ENCODE data around the gene AKAP6. TPM values are rescaled to one million over a fixed set of nuclear protein-coding genes. Genes with fewer than 3 reads are reported as not detected.

Gene AKAP6
- total RNA-seq, 1 experiment from 2014 or later, result 2.1 TPM

- no peak for DNase-seq (ENCODE audit: low read depth)
These were observed 377.8 kb downstream of the AKAP6 start for GRCh38 chr14:32706721-32707519.

- DNase-seq (ENCODE audit: low read depth), result no peak
These were observed 378.8 kb downstream of the AKAP6 start for GRCh38 chr14:32707742-32708500.

- DNase-seq (ENCODE audit: low read depth), result peak; percentile 74
These were observed 379.9 kb downstream of the AKAP6 start for GRCh38 chr14:32709027-32709426.

- DNase-seq (ENCODE audit: low read depth), result peak; percentile 66
These were observed 381.2 kb downstream of the AKAP6 start for GRCh38 chr14:32710231-32710671.

GRCh38 chr14:32710731-32711680, 381.9 kb downstream of the AKAP6 start:
- peak; percentile 59 for DNase-seq (ENCODE audit: low read depth)

GRCh38 chr14:32713856-32714255, 384.8 kb downstream of the AKAP6 start:
- no peak for DNase-seq (ENCODE audit: low read depth)

- DNase-seq (ENCODE audit: low read depth), result no peak
These were observed 390.5 kb downstream of the AKAP6 start for GRCh38 chr14:32719601-32720000.

GRCh38 chr14:32720927-32721326, 391.8 kb downstream of the AKAP6 start:
- peak; percentile 3 for DNase-seq (ENCODE audit: low read depth)

GRCh38 chr14:32722631-32723183, 393.6 kb downstream of the AKAP6 start:
- no peak for DNase-seq (ENCODE audit: low read depth)

GRCh38 chr14:32724867-32725471, 395.9 kb downstream of the AKAP6 start:
- peak; percentile 65 for DNase-seq (ENCODE audit: low read depth)

GRCh38 chr14:32726516-32726915, 397.4 kb downstream of the AKAP6 start:
- no peak for DNase-seq (ENCODE audit: low read depth)

GRCh38 chr14:32727832-32728231, 398.7 kb downstream of the AKAP6 start:
- DNase-seq (ENCODE audit: low read depth), result no peak

GRCh38 chr14:32728526-32728925, 399.4 kb downstream of the AKAP6 start:
- no peak for DNase-seq (ENCODE audit: low read depth)

- DNase-seq (ENCODE audit: low read depth), result no peak
These were observed 399.9 kb downstream of the AKAP6 start for GRCh38 chr14:32728976-32729375.

GRCh38 chr14:32731249-32731648, 402.2 kb downstream of the AKAP6 start:
- DNase-seq (ENCODE audit: low read depth), result no peak

GRCh38 chr14:32733015-32733414, 403.9 kb downstream of the AKAP6 start:
- DNase-seq (ENCODE audit: low read depth), result no peak

GRCh38 chr14:32734261-32734660, 405.2 kb downstream of the AKAP6 start:
- no peak for DNase-seq (ENCODE audit: low read depth)

GRCh38 chr14:32737621-32738020, 408.5 kb downstream of the AKAP6 start:
- DNase-seq (ENCODE audit: low read depth), result no peak

GRCh38 chr14:32738206-32738871, 409.2 kb downstream of the AKAP6 start:
- no peak for DNase-seq (ENCODE audit: low read depth)

- DNase-seq (ENCODE audit: low read depth), result no peak
These were observed 415.8 kb downstream of the AKAP6 start for GRCh38 chr14:32744811-32745445.

Measured in Daoy (cell line).